HAP-1 (cell line): ENCODE results near the gene LRRTM4.
"Not testable (repeated sequence)": the region's sequence is repeated elsewhere in the genome, so short reads cannot be mapped to it uniquely, and the experiment has no call there.

ENCODE experiments used
- DNase-seq, 2 experiments: peaks; one replicate each; pipeline ENCODE4 v3.0.0-alpha.2; 2016 to 2020; ENCODE audit warnings: low spot score in 2 of 2
- H3K27me3 ChIP-seq: fragments of 250-450 bp; sonication (Bioruptor Pico); 2 replicates; pipeline ENCODE4 v1.5.1; 2020; ENCODE audit warnings: low read depth, mild to moderate bottlenecking, moderate library complexity
- H3K36me3 ChIP-seq: fragments of 250-450 bp; sonication (Bioruptor Pico); replicated peaks from 2 replicates; pipeline ENCODE4 v1.5.1; 2020; ENCODE audit warnings: mild to moderate bottlenecking
- H3K4me1 ChIP-seq: fragments of 250-450 bp; sonication (Bioruptor Pico); 2 replicates; pipeline ENCODE4 v1.5.1; 2020; ENCODE audit warnings: mild to moderate bottlenecking
- H3K4me3 ChIP-seq: fragments of 250-450 bp; sonication (Bioruptor Pico); 2 replicates; pipeline ENCODE4 v1.5.1; 2020; ENCODE audit warnings: mild to moderate bottlenecking, moderate library complexity
- H3K9me3 ChIP-seq: fragments of 250-450 bp; sonication (Bioruptor Pico); 2 replicates; pipeline ENCODE4 v1.5.1; 2020; ENCODE audit warnings: mild to moderate bottlenecking, moderate library complexity
- in situ Hi-C: fragments of 300-500 bp; cut with MboI; formaldehyde crosslinking; loops from 3 replicates; pipeline ENCODE4 v1.14.3; 2020; ENCODE audit warnings: low sequenced_read_pairs, inconsistent platforms, mixed read lengths

LRRTM4 gene

DNA sequence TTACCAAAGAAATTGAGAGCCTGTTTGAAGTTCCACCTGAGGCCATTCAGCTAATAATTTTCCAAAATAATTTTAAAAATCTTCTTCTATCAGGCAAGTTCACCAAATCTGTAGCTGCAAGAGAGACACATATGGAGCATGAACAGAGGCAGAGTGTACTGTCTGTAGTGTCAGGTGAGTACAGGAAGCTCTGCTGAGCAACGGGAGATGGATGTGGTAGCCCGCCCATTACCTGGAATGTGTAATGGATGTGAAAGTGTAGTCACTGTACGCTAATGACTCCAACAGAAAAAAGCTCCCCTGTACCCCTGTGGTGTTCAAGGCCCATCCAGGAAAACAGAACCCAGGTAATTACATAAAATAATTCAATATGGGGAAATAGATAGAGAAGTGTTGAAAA is 311.5 kb downstream of the LRRTM4 start:
- no peaks in the 10 kb centered on the region for H3K4me1 ChIP-seq
- in situ Hi-C loops: no loop called here
- no peaks in the 10 kb centered on the region for H3K36me3 ChIP-seq
- H3K9me3 ChIP-seq: no peaks in the 10 kb centered on the region
- H3K27me3 ChIP-seq: no peaks in the 10 kb centered on the region
- DNase-seq: no peak
- H3K4me3 ChIP-seq: no peak overlapping the region

DNA sequence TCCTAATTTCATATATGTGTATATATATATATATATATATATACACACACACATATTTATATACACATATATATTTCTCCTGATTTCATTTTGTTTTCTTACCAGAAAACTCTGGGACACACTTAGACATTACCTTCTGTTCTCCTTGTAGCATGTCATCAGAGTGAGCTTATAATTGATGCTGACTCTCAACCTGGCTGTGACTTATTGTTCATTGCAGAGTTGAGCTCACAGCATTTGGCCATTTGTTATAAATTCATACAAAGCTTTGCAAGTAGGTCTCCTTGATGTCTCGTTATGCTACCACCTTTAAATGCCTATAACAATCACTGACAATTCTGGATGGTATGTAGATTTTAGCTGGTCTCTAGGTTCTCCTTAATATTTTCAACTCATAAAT is 314.8 kb downstream of the LRRTM4 start:
- Histone ChIP-seq H3K4me3 (no peak overlapping the region), H3K27me3 (no peaks in the 10 kb centered on the region), H3K36me3 (no peaks in the 10 kb centered on the region), H3K9me3 (no peaks in the 10 kb centered on the region), H3K4me1 (no peaks in the 10 kb centered on the region)
- DNase-seq: no peak
- in situ Hi-C loops: no loop called here

DNA sequence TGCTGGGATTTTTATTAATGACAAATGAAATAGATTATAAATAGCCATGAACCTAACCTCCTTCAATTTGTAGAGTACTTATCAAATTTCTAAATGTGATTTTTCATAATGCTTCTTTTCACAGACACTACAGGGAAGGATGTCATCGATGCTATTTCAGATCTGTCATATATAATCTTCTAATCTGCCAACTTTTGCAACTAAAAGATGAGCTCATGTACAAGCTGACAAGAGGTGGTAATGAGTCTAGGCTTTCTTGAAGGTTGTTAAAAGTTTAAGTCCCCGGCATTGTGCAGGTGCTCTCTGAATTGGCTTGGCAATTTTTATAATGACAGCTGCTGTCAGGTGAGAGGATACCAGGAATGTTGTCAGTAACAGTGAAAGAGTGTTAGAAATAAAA is 320.4 kb downstream of the LRRTM4 start:
- H3K9me3 ChIP-seq: no peaks in the 10 kb centered on the region
- in situ Hi-C loops: no loop called here
- no peak for DNase-seq
- no peaks in the 10 kb centered on the region for H3K27me3 ChIP-seq
- no peak overlapping the region for H3K4me3 ChIP-seq
- no peaks in the 10 kb centered on the region for H3K36me3 ChIP-seq
- no peaks in the 10 kb centered on the region for H3K4me1 ChIP-seq

DNA sequence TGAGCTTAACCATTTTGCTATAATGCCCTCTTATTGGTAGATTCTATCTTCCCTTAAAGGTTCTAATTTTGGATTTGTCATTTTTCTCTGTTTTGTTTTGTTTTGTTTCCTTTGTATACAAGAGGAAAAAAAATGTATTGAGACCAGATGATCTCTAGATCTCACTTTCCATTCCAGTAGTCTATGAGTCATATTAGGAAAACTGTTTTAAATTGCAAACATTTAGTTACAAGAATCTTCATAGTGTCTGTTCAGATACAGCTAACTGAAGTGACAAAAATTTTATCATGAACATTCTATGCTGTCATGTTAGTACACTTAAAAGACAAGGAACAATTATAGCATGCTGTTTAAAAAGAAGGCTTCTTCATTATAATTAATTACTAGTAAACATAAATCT is 322.8 kb downstream of the LRRTM4 start:
- H3K4me1 ChIP-seq: no peaks in the 10 kb centered on the region
- no peak for DNase-seq
- H3K36me3 ChIP-seq: no peaks in the 10 kb centered on the region
- no peaks in the 10 kb centered on the region for H3K27me3 ChIP-seq
- in situ Hi-C loops: no loop called here
- H3K9me3 ChIP-seq: no peaks in the 10 kb centered on the region
- H3K4me3 ChIP-seq: no peak overlapping the region

DNA sequence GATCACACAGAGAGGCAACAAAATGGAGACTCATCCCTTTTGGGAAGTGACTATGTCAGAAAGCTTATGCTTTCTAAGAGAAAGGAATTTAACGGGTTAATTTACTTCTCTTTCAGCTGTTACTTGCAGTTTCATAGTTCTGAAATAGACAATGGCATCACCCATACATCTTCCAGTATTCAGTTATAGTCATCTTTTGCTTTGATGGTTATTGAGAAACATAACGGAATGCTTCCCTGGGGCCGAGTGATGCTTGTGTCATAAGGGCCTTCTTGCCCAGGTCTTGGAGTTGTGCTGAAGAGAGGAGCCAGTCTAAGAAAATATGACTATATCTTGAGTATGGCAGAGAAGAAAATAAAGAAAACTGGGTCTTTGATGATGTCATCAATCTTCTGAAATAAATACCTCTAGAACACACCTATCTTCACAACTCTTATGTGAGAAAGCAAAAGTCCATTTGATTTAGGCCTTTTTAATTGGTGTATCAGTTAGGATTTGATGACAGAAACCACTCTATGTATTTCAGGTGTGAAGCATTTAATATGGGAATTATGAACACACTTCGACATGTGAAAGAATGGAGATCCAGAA is 328.2 kb downstream of the LRRTM4 start:
- in situ Hi-C loops: no loop called here
- Histone ChIP-seq H3K36me3 (no peaks in the 10 kb centered on the region), H3K27me3 (no peaks in the 10 kb centered on the region), H3K4me3 (no peak overlapping the region), H3K4me1 (no peaks in the 10 kb centered on the region), H3K9me3 (no peaks in the 10 kb centered on the region)
- no peak for DNase-seq

DNA sequence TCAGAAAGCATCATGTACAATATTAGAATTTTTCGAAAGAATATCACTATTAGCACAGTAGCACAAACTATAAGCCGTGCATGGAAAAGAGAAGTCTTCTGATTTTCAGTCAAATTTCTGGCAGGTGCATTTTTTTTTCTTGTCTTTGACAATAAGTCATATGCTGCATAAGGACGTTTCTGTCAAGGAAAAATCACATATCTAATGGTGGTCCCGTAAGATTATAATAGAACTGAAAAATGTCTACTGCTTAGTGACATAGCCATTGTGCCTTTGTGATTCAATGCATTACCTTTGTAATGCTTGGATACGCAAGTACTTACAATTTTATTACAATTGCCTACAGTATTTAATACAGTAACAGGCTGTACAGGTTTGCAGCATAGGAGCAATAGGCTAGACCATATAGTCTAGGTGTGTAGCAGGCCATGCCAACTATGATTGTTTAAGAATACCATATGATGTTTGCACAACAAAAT is 329.3 kb downstream of the LRRTM4 start:
- Histone ChIP-seq H3K9me3 (no peaks in the 10 kb centered on the region), H3K4me1 (no peaks in the 10 kb centered on the region), H3K4me3 (no peak overlapping the region), H3K36me3 (no peaks in the 10 kb centered on the region), H3K27me3 (no peaks in the 10 kb centered on the region)
- no peak for DNase-seq
- in situ Hi-C loops: no loop called here

DNA sequence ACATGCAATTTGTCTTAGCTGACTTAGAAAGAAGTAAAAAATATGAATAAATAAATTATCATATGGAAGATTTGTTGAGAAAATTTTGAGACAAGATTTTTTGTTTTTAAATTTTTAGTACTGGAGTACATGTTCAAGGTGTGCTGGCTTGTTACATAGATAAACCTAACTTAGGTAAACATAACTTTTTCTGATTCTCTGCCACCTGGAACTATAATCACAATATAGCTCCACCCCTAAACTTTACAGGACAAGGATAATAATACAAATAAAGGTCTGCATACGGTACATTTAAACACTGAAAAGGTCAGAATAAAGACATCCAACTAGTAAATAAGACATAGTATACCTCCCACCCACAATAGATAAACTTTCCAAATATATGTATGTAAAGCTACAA is 330.5 kb downstream of the LRRTM4 start:
- no peaks in the 10 kb centered on the region for H3K36me3 ChIP-seq
- no peak for DNase-seq
- H3K27me3 ChIP-seq: no peaks in the 10 kb centered on the region
- no peaks in the 10 kb centered on the region for H3K9me3 ChIP-seq
- H3K4me1 ChIP-seq: no peaks in the 10 kb centered on the region
- H3K4me3 ChIP-seq: no peak overlapping the region
- in situ Hi-C loops: no loop called here

DNA sequence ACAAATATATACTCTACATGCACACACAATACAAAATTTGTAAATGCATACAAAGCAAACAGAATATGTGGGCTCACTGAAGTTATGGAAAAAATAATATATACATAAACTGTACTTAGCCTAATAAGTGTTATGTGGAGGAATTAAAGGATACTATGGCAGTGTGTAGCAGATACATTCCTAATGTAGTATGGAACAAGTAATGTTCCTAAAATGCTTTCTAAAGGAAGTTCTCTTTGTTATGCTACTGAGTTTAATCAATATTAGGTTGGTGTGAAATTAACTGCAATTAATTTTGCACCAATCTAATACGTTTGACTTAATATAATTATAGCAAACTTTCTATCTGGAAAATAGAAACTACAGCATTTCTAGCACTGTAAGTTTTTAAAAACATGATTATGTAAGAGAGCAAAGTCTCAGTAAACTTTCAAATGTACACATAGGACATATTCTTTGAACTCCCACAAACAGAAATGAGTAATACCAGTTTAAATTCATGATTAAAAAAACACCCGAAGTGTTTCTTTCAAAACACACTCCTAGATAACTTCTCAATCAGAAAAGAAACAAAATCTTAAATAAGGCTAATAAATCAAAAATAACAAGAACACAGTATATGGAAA is 331.3 kb downstream of the LRRTM4 start:
- DNase-seq: no peak
- Histone ChIP-seq H3K9me3 (no peaks in the 10 kb centered on the region), H3K4me1 (no peaks in the 10 kb centered on the region), H3K36me3 (no peaks in the 10 kb centered on the region), H3K27me3 (no peaks in the 10 kb centered on the region), H3K4me3 (no peak overlapping the region)
- in situ Hi-C loops: no loop called here

DNA sequence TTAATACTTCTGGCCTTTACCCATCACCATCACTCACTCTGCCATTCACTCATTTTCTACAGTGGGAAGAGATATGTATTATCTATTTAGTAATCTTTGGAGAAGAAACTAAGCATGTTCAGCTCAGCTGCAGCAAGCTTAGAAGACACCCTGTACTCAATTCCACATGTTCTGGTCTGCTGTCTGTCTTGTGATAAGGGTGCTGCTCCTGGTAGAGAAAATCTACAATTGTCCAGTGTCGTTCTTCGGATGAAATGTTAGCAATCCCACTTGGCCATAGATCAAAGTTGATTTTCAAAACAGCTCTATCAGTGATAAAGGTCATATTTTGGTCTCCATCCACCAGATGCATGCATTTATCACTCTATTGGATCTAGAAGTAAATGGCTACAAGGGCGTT is 337.1 kb downstream of the LRRTM4 start:
- Histone ChIP-seq H3K4me1 (no peaks in the 10 kb centered on the region), H3K4me3 (no peak overlapping the region), H3K27me3 (no peaks in the 10 kb centered on the region), H3K9me3 (no peaks in the 10 kb centered on the region), H3K36me3 (no peaks in the 10 kb centered on the region)
- no peak for DNase-seq
- in situ Hi-C loops: no loop called here

DNA sequence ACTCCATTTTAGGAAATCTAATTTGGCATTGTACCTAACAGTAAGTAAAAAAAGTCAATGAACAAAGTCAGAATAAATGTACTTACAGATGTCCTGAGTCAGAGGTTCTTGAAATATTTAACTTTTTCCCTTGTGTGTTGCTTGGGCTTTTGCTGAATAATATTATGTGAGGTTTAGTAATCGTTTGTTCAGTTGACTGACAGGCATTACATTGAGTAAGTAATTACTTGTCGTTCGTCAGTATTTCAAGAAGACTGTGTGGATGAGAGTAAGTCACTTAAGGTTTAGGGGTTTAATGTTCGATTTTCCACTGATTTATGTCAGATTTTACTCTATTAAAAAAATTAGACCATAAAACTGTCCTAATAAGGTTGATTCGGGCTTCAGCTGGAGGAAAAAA is 342.9 kb downstream of the LRRTM4 start:
- Histone ChIP-seq H3K36me3 (no peaks in the 10 kb centered on the region), H3K9me3 (no peaks in the 10 kb centered on the region)
- in situ Hi-C loops: no loop called here

DNA sequence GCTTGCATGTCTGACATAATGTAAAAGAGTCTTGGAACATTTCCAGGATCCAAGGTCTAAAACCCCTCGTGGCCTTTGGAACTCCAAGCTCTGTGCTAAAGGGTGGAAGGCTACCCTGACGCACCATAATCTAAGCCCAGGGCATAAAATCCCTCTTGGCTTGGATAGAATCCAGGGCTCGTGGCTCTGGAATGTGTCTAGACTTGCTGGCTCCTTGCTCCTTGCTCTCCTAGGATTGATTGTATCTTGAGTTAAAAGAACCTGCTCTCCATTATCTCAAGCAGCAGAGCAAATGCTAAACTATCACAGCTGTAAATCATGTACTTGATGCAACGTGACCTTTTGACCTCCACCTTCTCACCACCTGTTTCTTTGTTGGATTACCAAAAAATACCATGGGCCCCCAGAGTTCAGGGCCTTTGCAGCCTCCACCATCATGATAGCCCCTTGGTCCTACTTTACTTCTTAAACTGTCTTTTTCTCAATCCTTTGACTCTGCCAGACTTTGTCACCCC is 346.9 kb downstream of the LRRTM4 start:
- H3K36me3 ChIP-seq, in situ Hi-C loops, H3K27me3 ChIP-seq, DNase-seq, H3K4me3 ChIP-seq, H3K4me1 ChIP-seq, H3K9me3 ChIP-seq: not testable (repeated sequence)

More for the DNA sequence above, 342.9 kb downstream of the LRRTM4 start:
- DNase-seq: no peak
- Histone ChIP-seq H3K4me3 (no peak overlapping the region), H3K4me1 (no peaks in the 10 kb centered on the region), H3K27me3 (no peaks in the 10 kb centered on the region)

DNA sequence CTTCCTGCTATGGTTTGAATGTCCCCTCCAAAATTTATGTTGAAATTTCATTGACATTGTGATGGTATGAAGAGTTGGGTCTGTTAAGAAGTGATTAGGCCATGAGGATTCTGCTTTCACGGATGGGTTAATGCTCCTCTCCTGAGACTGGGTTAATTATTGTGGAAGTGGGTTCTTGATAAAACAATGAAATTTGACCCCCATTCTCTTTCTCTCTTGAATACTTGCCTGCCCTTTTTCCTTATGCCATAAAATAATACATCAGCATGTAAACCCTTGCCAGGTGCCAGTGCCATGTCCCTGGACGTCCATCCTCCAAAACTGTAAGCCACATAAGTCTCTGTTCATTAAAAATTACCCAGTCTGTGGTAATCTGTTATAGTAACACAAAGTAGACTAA is 352.8 kb downstream of the LRRTM4 start:
- no peak for DNase-seq
- H3K4me3 ChIP-seq: no peak overlapping the region
- no peaks in the 10 kb centered on the region for H3K4me1 ChIP-seq
- no peaks in the 10 kb centered on the region for H3K9me3 ChIP-seq
- in situ Hi-C loops: no loop called here
- no peaks in the 10 kb centered on the region for H3K27me3 ChIP-seq
- no peaks in the 10 kb centered on the region for H3K36me3 ChIP-seq

DNA sequence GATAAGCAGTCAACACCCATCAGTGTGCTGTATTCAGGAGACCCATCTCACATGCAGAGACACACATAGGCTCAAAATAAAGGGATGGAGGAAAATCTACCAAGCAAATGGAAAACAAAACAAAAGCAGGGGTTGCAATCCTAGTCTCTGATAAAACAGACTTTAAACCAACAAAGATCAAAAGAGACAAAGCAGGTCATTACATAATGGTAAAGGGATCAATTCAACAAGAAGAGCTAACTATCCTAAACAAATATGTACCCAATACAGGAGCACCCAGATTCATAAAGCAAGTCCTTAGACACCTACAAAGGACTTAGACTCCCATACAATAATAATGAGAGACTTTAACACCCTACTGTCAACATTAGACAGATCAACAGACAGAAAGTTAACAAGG is 358.2 kb downstream of the LRRTM4 start:
- H3K9me3 ChIP-seq, H3K27me3 ChIP-seq, DNase-seq, H3K36me3 ChIP-seq, in situ Hi-C loops, H3K4me1 ChIP-seq, H3K4me3 ChIP-seq: not testable (repeated sequence)

DNA sequence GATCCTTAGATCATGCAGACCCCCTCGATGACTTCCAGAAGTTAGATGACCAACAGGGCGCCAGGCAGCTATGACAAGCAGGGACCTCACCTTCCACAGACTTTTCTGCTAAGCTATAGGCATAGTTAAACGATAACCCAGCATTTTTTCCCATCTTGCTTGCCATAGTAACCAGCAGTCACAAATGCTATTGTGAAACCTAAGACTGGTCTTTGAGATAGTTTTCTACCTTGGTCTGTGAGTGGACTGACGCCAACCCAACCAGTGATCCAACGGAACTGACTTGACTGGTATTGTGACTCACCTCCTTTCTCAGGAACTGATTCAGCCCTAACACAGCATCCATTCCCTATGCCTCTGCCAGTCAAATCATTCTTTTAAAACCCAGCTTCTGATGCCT is 361.2 kb downstream of the LRRTM4 start:
- H3K36me3 ChIP-seq: no peaks in the 10 kb centered on the region
- H3K4me3 ChIP-seq: no peak overlapping the region
- H3K9me3 ChIP-seq: no peaks in the 10 kb centered on the region
- in situ Hi-C loops: no loop called here
- no peaks in the 10 kb centered on the region for H3K27me3 ChIP-seq
- no peak for DNase-seq
- H3K4me1 ChIP-seq: no peaks in the 10 kb centered on the region

DNA sequence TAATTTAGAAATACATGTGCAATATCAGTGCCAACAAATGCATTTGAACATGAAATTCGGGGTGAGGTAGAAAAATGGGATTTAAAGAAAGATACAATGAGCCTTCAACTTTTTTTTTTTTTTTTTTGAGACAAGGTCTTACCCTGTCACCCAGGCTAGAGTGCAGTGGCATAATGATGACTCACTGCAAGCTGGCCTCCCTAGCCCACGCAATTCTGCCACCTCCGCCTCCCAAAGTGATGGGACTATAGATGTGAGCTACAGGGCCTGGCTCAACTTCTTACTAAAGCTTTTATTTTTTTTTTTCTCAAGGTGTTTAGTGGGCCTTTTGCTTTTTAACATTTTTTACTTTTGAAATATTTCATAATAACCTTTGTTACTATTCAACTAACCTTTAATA is 365.6 kb downstream of the LRRTM4 start:
- H3K9me3 ChIP-seq: no peaks in the 10 kb centered on the region
- no peaks in the 10 kb centered on the region for H3K27me3 ChIP-seq
- in situ Hi-C loops: no loop called here
- no peaks in the 10 kb centered on the region for H3K36me3 ChIP-seq
- no peaks in the 10 kb centered on the region for H3K4me1 ChIP-seq
- DNase-seq: no peak
- no peak overlapping the region for H3K4me3 ChIP-seq
